GM12878 (cell line): Measurements from ENCODE around the gene TEC. TPM values are rescaled to one million over a fixed set of nuclear protein-coding genes. Genes with fewer than 3 reads are reported as not detected.
"Not testable (repeated sequence)": the region's sequence is repeated elsewhere in the genome, so short reads cannot be mapped to it uniquely, and the experiment has no call there.

Experiments used
- ATAC-seq: fragments of 200-7000 bp; cut with Tn5 transposase; 3 replicates; pipeline ENCODE4 v1.9.1; 2020; ENCODE audit warnings: mild to moderate bottlenecking, moderate library complexity
- BruUV-seq: library from RNA; stranded (reverse); fragments of 400-500 nt; replicated peaks from 2 replicates; lab custom pipeline; 2021; lab: Mats Ljungman, UMichigan
- CTCF ChIA-PET: fragments of 300-600 bp; sonication (Branson Sonifier 250); formaldehyde crosslinking; extraction: SDS; loops from one replicate; lab custom pipeline; 2021; ENCODE audit warnings: inconsistent platforms; lab: Yijun Ruan, JAX
- POLR2A ChIA-PET: fragments of 350-600 bp; formaldehyde crosslinking; extraction: SDS; loops from one replicate; lab custom pipeline; 2021; ENCODE audit warnings: inconsistent platforms; lab: Charles Lee
- RAD21 ChIA-PET: fragments of 300-600 bp; sonication (Branson Sonifier 250); formaldehyde crosslinking; loops from one replicate; lab custom pipeline; 2023; ENCODE audit warnings: antibody characterized with exemption; ENCODE audit not compliant: unreplicated experiment; lab: Charles Lee
- SMC1A ChIA-PET: fragments of 300-600 bp; sonication (Branson Sonifier 250); formaldehyde crosslinking; loops from one replicate; lab custom pipeline; 2023; ENCODE audit not compliant: unreplicated experiment, uncharacterized antibody; lab: Charles Lee
- DNase-seq: peaks from one replicate; pipeline ENCODE4 v3.0.0-alpha.2; 2011; ENCODE audit warnings: low read depth, low spot score
- FAIRE-seq: peaks from 3 replicates; lab custom pipeline; 2011; peaks lifted over from hg19 to GRCh38; lab: Jason Lieb, UNC
- H2AFZ ChIP-seq: 2 replicates; pipeline ENCODE4 v1.6.0; 2011; ENCODE audit warnings: low read depth, low read length, control low read depth; ENCODE audit not compliant: control insufficient read depth
- H3K27ac ChIP-seq: 2 replicates; pipeline ENCODE4 v1.5.1; 2011; ENCODE audit warnings: control low read depth; ENCODE audit not compliant: control insufficient read depth, insufficient read depth
- H3K27me3 ChIP-seq, 2 experiments: replicated peaks in 1 of 2; 2 replicates each; pipeline versions ENCODE4 v1.6.0 to v1.6.1; 2011; ENCODE audit warnings: low read length in 1 of 2; ENCODE audit not compliant: control insufficient read depth in 2 of 2, insufficient read depth in 2 of 2
- H3K36me3 ChIP-seq, 2 experiments: 2 replicates each; pipeline ENCODE4 v1.5.1; 2011; ENCODE audit warnings: low read length in 1 of 2; ENCODE audit not compliant: control insufficient read depth in 2 of 2, insufficient read depth in 2 of 2
- H3K4me1 ChIP-seq: 2 replicates; pipeline ENCODE4 v1.6.1; 2011; ENCODE audit warnings: mild to moderate bottlenecking, low read length, moderate library complexity, mixed read lengths; ENCODE audit not compliant: control insufficient read depth, insufficient read depth
- H3K4me2 ChIP-seq: 2 replicates; pipeline ENCODE4 v1.6.0; 2011; ENCODE audit warnings: control low read depth; ENCODE audit not compliant: control insufficient read depth, insufficient read depth
- H3K4me3 ChIP-seq: fragments of 200-600 bp; sonication (generic); 2 replicates; pipeline ENCODE4 v1.5.1; 2016
- H3K79me2 ChIP-seq: 2 replicates; pipeline ENCODE4 v1.6.0; 2011; ENCODE audit warnings: low read length; ENCODE audit not compliant: control insufficient read depth, insufficient read depth
- H3K9ac ChIP-seq: 2 replicates; pipeline ENCODE4 v1.8.0; 2011; ENCODE audit warnings: low read length, control low read depth, mixed read lengths; ENCODE audit not compliant: control insufficient read depth, insufficient read depth
- H3K9me3 ChIP-seq: replicated peaks from 3 replicates; pipeline ENCODE4 v1.5.1; 2011; ENCODE audit warnings: mild to moderate bottlenecking, low read length; ENCODE audit not compliant: control insufficient read depth, insufficient read depth
- H4K20me1 ChIP-seq: 2 replicates; pipeline ENCODE4 v1.6.0; 2011; ENCODE audit not compliant: control insufficient read depth, insufficient read depth
- BHLHE40 ChIP-seq, 2 experiments: fragments of 450-650 bp in 1 of 2; IDR thresholded peaks; 2 replicates each; pipeline ENCODE4 v1.6.1; 2011 to 2017; ENCODE audit warnings: low read depth in 2 of 2, borderline replicate concordance in 1 of 2, improper control_type of control experiment in 1 of 2, low read length in 1 of 2, mild to moderate bottlenecking in 1 of 2
- CREM ChIP-seq: IDR thresholded peaks from 2 replicates; pipeline ENCODE4 v1.6.1; 2014; ENCODE audit warnings: antibody characterized with exemption, low read depth
- NFYA ChIP-seq: IDR thresholded peaks from 2 replicates; pipeline ENCODE4 v1.6.1; 2011; ENCODE audit warnings: low read depth, mild to moderate bottlenecking, low read length, improper control_type of control experiment, borderline replicate concordance
- NR2C1 ChIP-seq: fragments of 450-650 bp; IDR thresholded peaks from 2 replicates; pipeline ENCODE4 v1.6.1; 2017; ENCODE audit warnings: antibody characterized with exemption, mild to moderate bottlenecking, moderate library complexity
- SP1 ChIP-seq: IDR thresholded peaks from one replicate; pipeline ENCODE4 v1.6.1; 2011; ENCODE audit warnings: low read depth, low read length
- TBL1XR1 ChIP-seq: IDR thresholded peaks from 2 replicates; pipeline ENCODE4 v1.6.1; 2012; ENCODE audit warnings: low read depth, low read length, improper control_type of control experiment
- ZSCAN29 ChIP-seq: fragments of 450-650 bp; IDR thresholded peaks from 2 replicates; pipeline ENCODE4 v1.6.1; 2017; ENCODE audit warnings: mild to moderate bottlenecking, moderate library complexity
- WGBS: methylation state at CpG from one replicate; pipeline ENCODE4 v1.1.6; 2016; ENCODE audit warnings: low lambda C conversion rate; ENCODE audit not compliant: insufficient replicate concordance, insufficient coverage; ENCODE audit errors: missing lambda C conversion rate; 5-methylcytosine and 5-hydroxymethylcytosine counted together
- in situ Hi-C: fragments of 300-500 bp; cut with MboI; formaldehyde crosslinking; loops from 9 replicates; pipeline ENCODE4 v1.14.3; 2018; ENCODE audit warnings: mixed read lengths
- intact Hi-C: fragments of 100-400 bp; cut with micrococcal nuclease; formaldehyde crosslinking; loops from one replicate; pipeline ENCODE4 v1.14.2; 2022; ENCODE audit not compliant: unreplicated experiment
- polyA plus RNA-seq, 11 experiments: library from polyadenylated mRNA; depleted of rRNA in 4 of 11; unstranded in 6 of 11; stranded (reverse) in 5 of 11; fragments of >200 nt; fragmentation: Nextera tagmentation in 4 of 11; fragmentation: Illumina TruSeq in 1 of 11; extraction: Ambion mirVana in 4 of 11; extraction: Trizol in 1 of 11; gene quantifications; 1 replicate in 1 of 11; 2 replicates in 10 of 11; pipeline versions ENCODE4 v1.2.1 to v1.2.3, GENCODE V29; 2011 to 2016; ENCODE audit warnings: inconsistent platforms in 2 of 11, missing spikeins in 2 of 11, low read depth in 1 of 11
- total RNA-seq, 4 experiments: library from RNA; depleted of rRNA in 3 of 4; stranded (reverse); fragments of >200 nt in 3 of 4; fragmentation: Illumina TruSeq in 1 of 4; extraction: Trizol in 1 of 4; gene quantifications; 2 replicates each; pipeline versions ENCODE4 v1.2.1 to v1.2.3, GENCODE V29; 2013 to 2021
- TF ChIP-seq, protein P1 (sequence below): IDR thresholded peaks from 2 replicates; pipeline ENCODE4 v1.6.1; 2011; ENCODE audit warnings: low read depth, low read length, improper control_type of control experiment, borderline replicate concordance
- TF ChIP-seq, protein P2 (sequence below): fragments of 450-650 bp; IDR thresholded peaks from 2 replicates; pipeline ENCODE4 v1.6.1; 2017; ENCODE audit warnings: mild to moderate bottlenecking, moderate library complexity
- TF ChIP-seq, protein P3 (sequence below): IDR thresholded peaks from 2 replicates; pipeline ENCODE4 v1.6.1; 2012; ENCODE audit warnings: low read depth, low read length, improper control_type of control experiment

TEC gene
- total and polyA plus RNA-seq, 10 of the 15 experiments (the other 5 are each of a cell fraction or from before 2014, with no cell fraction given) = 7.4 to 27.2 (median 17.1) TPM

DNA sequence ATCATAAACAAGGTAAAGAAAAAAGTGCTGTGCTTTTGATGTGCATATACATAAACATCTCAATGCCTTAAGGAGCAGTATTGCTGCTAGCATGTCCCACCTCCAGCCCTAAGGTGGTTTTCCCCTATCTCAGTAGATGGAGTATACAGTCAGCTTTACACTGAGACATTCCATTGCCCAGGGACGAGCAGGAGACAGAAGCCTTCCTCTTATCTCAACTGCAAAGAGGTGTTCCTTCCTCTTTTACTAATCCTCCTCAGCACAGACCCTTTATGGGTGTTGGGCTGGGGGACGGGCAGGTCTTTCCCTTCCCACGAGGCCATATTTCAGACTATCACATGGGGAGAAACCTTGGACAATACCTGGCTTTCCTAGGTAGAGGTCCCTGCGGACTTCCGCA is 16.0 kb upstream of the TEC start:
- H2AFZ ChIP-seq, H3K4me1 ChIP-seq, BruUV-seq, intact Hi-C loops, H3K27me3 ChIP-seq, DNase-seq, H3K36me3 ChIP-seq, FAIRE-seq, RAD21 ChIA-PET, H3K9ac ChIP-seq, H3K79me2 ChIP-seq, ATAC-seq, H4K20me1 ChIP-seq, H3K9me3 ChIP-seq, H3K27ac ChIP-seq, POLR2A ChIA-PET, in situ Hi-C loops, H3K4me2 ChIP-seq, H3K4me3 ChIP-seq: not testable (repeated sequence)
- CTCF ChIA-PET = interaction anchor here (1.8 kb wide), 1 partner anchor 10 kb away, joined by 5 read pairs; no protein-coding TSS in a partner anchor
- WGBS = 61% methylated on average over 5 of the region's 5 CpGs
- SMC1A ChIA-PET = interaction anchor here (1.0 to 1.6 kb wide), 2 partner anchors 10 to 42 kb away, joined by 3 read pairs; no protein-coding TSS in a partner anchor

DNA sequence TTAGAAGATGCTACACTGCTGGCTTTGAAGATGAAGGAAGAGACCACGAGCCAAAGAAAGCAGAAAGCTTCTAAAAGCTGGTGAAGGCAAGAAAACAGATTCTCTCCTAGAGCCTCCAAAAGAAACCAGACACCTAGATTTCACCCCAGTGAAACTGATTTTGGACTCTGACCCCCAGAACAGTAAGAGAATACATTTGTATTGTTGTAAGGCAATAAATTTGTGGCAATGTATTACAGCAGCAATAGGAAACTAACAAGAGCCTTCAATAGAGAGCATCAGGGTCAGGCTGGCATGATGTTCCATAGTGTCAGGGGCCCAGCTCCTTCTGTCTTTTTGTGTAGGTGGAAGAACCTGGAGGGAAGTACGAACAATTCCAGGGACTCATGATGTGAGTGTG is 6.0 kb upstream of the TEC start:
- Histone ChIP-seq H3K79me2 (peaks cover 3% of the 10 kb centered on the region), H3K9ac (no peak overlapping the region), H3K4me1 (peaks cover 9% of the 10 kb centered on the region), H3K4me3 (no peak overlapping the region), H3K9me3 (peaks cover 1% of the 10 kb centered on the region; the same call in 1 of the 3 replicates), H3K27ac (no peak overlapping the region), H3K36me3 (no peaks in the 10 kb centered on the region), H4K20me1 (no peaks in the 10 kb centered on the region), H3K27me3 (no peaks in the 10 kb centered on the region), H3K4me2 (no peak overlapping the region), H2AFZ (no peak overlapping the region; the same call in 1 of the 2 replicates)
- ChIA-PET SMC1A (interaction anchor here (0.6 to 4.0 kb wide), 30 partner anchors 9 to 242 kb away, joined by 3 to 41 read pairs (median 6); no protein-coding TSS in a partner anchor), POLR2A (interaction anchor here (0.6 to 2.3 kb wide), 4 partner anchors 71 to 147 kb away, joined by 3 to 10 read pairs (median 6); no protein-coding TSS in a partner anchor), CTCF (interaction anchor here (0.5 to 6.7 kb wide), 37 partner anchors 9 to 658 kb away, joined by 3 to 58 read pairs (median 6); partner anchors contain the start of gene TXK), RAD21 (interaction anchor here (0.6 to 4.2 kb wide), 19 partner anchors 13 to 188 kb away, joined by 3 to 39 read pairs (median 5); partner anchors contain the start of gene SLAIN2)
- in situ Hi-C loops = no loop called here
- FAIRE-seq = no peak
- DNase-seq = no peak
- intact Hi-C loops = loop anchor here (1.0 to 5.0 kb wide), 2 partner anchors 123 to 147 kb away; no protein-coding TSS in a partner anchor
- WGBS = 93% methylated on average over 2 of the region's 2 CpGs
- no peak for ATAC-seq
- no TSS peak for BruUV-seq
- TF ChIP-seq, protein P1, sequence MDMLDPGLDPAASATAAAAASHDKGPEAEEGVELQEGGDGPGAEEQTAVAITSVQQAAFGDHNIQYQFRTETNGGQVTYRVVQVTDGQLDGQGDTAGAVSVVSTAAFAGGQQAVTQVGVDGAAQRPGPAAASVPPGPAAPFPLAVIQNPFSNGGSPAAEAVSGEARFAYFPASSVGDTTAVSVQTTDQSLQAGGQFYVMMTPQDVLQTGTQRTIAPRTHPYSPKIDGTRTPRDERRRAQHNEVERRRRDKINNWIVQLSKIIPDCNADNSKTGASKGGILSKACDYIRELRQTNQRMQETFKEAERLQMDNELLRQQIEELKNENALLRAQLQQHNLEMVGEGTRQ = no peak
- TF ChIP-seq NR2C1 = no peak
- no peak for TF ChIP-seq NFYA
- TF ChIP-seq, protein P2, sequence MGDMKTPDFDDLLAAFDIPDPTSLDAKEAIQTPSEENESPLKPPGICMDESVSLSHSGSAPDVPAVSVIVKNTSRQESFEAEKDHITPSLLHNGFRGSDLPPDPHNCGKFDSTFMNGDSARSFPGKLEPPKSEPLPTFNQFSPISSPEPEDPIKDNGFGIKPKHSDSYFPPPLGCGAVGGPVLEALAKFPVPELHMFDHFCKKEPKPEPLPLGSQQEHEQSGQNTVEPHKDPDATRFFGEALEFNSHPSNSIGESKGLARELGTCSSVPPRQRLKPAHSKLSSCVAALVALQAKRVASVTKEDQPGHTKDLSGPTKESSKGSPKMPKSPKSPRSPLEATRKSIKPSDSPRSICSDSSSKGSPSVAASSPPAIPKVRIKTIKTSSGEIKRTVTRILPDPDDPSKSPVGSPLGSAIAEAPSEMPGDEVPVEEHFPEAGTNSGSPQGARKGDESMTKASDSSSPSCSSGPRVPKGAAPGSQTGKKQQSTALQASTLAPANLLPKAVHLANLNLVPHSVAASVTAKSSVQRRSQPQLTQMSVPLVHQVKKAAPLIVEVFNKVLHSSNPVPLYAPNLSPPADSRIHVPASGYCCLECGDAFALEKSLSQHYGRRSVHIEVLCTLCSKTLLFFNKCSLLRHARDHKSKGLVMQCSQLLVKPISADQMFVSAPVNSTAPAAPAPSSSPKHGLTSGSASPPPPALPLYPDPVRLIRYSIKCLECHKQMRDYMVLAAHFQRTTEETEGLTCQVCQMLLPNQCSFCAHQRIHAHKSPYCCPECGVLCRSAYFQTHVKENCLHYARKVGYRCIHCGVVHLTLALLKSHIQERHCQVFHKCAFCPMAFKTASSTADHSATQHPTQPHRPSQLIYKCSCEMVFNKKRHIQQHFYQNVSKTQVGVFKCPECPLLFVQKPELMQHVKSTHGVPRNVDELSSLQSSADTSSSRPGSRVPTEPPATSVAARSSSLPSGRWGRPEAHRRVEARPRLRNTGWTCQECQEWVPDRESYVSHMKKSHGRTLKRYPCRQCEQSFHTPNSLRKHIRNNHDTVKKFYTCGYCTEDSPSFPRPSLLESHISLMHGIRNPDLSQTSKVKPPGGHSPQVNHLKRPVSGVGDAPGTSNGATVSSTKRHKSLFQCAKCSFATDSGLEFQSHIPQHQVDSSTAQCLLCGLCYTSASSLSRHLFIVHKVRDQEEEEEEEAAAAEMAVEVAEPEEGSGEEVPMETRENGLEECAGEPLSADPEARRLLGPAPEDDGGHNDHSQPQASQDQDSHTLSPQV = no peak
- no peak for TF ChIP-seq TBL1XR1
- TF ChIP-seq, protein P3, sequence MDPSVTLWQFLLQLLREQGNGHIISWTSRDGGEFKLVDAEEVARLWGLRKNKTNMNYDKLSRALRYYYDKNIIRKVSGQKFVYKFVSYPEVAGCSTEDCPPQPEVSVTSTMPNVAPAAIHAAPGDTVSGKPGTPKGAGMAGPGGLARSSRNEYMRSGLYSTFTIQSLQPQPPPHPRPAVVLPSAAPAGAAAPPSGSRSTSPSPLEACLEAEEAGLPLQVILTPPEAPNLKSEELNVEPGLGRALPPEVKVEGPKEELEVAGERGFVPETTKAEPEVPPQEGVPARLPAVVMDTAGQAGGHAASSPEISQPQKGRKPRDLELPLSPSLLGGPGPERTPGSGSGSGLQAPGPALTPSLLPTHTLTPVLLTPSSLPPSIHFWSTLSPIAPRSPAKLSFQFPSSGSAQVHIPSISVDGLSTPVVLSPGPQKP = no peak
- TF ChIP-seq ZSCAN29 = no peak
- no peak for TF ChIP-seq SP1
- TF ChIP-seq CREM = no peak
- no peak for TF ChIP-seq BHLHE40 (IDR thresholded peaks at IDR 0.05; ENCODE audit: borderline replicate concordance in 1 of 2, low read depth in 2 of 2, low read length in 1 of 2)
